ENCODE results near the gene MIAT. TPM values are rescaled to one million over a fixed set of nuclear protein-coding genes. Genes with fewer than 3 reads are reported as not detected.

Gene MIAT
- total RNA-seq, 1 donor from 2014 or later, result 7.0 TPM

- Mint-ChIP-seq H3K27me3 (ENCODE audit: low read depth) (peaks cover under 1% of the 10 kb centered on the region), H3K9me3 (no peaks in the 10 kb centered on the region), H3K36me3 (no peaks in the 10 kb centered on the region), H3K27ac (peak overlapping the region; percentile 96), H3K4me1 (peaks cover 32% of the 10 kb centered on the region), H3K4me3 (no peak overlapping the region)
- DNase-seq (ENCODE audit: low spot score in 2 of 2, unreplicated experiment in 2 of 2), result no peak
- TF ChIP-seq CTCF (IDR thresholded peaks at IDR 0.05; ENCODE audit: unreplicated experiment), result no peak
Observed at GRCh38 chr22:26671317-26672059, 14.1 kb downstream of the MIAT start.

- no peaks in the 10 kb centered on the region for H3K9me3 Mint-ChIP-seq
- no peaks in the 10 kb centered on the region for H3K36me3 Mint-ChIP-seq
- H3K4me3 Mint-ChIP-seq, result peak overlapping the region; percentile 89
- TF ChIP-seq CTCF (IDR thresholded peaks at IDR 0.05; ENCODE audit: unreplicated experiment), result no peak
- DNase-seq (ENCODE audit: low spot score in 2 of 2, unreplicated experiment in 2 of 2), result no peak
- H3K27me3 Mint-ChIP-seq (ENCODE audit: low read depth), result no peaks in the 10 kb centered on the region
- H3K4me1 Mint-ChIP-seq, result peaks cover 32% of the 10 kb centered on the region
- H3K27ac Mint-ChIP-seq, result peak overlapping the region; percentile 96
Observed at GRCh38 chr22:26672060-26672471, 14.7 kb downstream of the MIAT start.

GRCh38 chr22:26672590-26673468 lies 15.4 kb downstream of the MIAT start:
- peak; percentile 40 for TF ChIP-seq CTCF (IDR thresholded peaks at IDR 0.05; ENCODE audit: unreplicated experiment)
- Mint-ChIP-seq H3K9me3 (no peaks in the 10 kb centered on the region), H3K4me1 (peaks cover 32% of the 10 kb centered on the region), H3K36me3 (no peaks in the 10 kb centered on the region), H3K27me3 (ENCODE audit: low read depth) (no peaks in the 10 kb centered on the region), H3K4me3 (peak overlapping the region; percentile 89), H3K27ac (peak overlapping the region; percentile 96)
- peak; percentile 81 to 86 for DNase-seq (ENCODE audit: low spot score in 2 of 2, unreplicated experiment in 2 of 2)

DNA sequence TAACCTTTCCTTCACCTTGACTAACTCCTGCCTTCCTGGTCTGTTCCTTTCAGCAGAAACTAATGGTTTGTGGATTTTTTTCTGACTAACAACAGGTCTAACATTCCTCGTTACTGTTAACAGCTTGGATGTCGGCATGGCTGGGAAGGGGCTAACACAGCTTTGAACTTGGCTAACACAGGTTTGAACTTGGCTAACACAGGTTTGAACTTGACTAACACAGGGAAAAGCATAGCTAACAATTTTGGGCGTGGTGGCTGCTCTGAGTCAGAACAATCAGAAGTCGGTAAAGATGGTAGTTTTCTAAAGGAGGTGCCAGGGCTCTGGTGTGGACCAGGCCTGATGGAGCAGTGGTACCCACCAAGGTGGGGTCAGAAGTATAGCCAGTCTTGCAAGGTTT lies 16.1 kb downstream of the MIAT start:
- peak overlapping the region; percentile 96 for H3K27ac Mint-ChIP-seq
- peaks cover 32% of the 10 kb centered on the region for H3K4me1 Mint-ChIP-seq
- H3K9me3 Mint-ChIP-seq, result no peaks in the 10 kb centered on the region
- peak overlapping the region; percentile 89 for H3K4me3 Mint-ChIP-seq
- no peak for DNase-seq (ENCODE audit: low spot score in 2 of 2, unreplicated experiment in 2 of 2)
- no peaks in the 10 kb centered on the region for H3K36me3 Mint-ChIP-seq
- no peak for TF ChIP-seq CTCF (IDR thresholded peaks at IDR 0.05; ENCODE audit: unreplicated experiment)
- H3K27me3 Mint-ChIP-seq (ENCODE audit: low read depth), result no peaks in the 10 kb centered on the region

GRCh38 chr22:26674211-26675190 lies 17.1 kb downstream of the MIAT start:
- Mint-ChIP-seq H3K4me1 (peaks cover 39% of the 10 kb centered on the region), H3K27me3 (ENCODE audit: low read depth) (no peaks in the 10 kb centered on the region), H3K4me3 (peak overlapping the region; percentile 89), H3K36me3 (no peaks in the 10 kb centered on the region), H3K27ac (peak overlapping the region; percentile 96), H3K9me3 (no peaks in the 10 kb centered on the region)
- DNase-seq (ENCODE audit: low spot score in 2 of 2, unreplicated experiment in 2 of 2), result no peak
- no peak for TF ChIP-seq CTCF (IDR thresholded peaks at IDR 0.05; ENCODE audit: unreplicated experiment)

Data from mesothelial cell of epicardium (in vitro differentiated cells).